Inflammatory macrophage (primary cell): ENCODE results near the gene ETV1.
A peak's percentile ranks its signal among the peaks of the same experiment; 100 is the strongest.
"Not testable (repeated sequence)": the region's sequence is repeated elsewhere in the genome, so short reads cannot be mapped to it uniquely, and the experiment has no call there.

ENCODE experiments used
- DNase-seq, 2 donors: peaks; one replicate each; pipeline ENCODE4 v3.0.0-alpha.2; 2020 to 2022

ETV1 gene

GRCh38 chr7:13920053-13920697 lies 69.3 kb downstream of the ETV1 start:
- DNase-seq = no peak

- DNase-seq = not testable (repeated sequence)
These were observed 71.1 kb downstream of the ETV1 start for GRCh38 chr7:13918333-13918732.

GRCh38 chr7:13917103-13917502 lies 72.4 kb downstream of the ETV1 start:
- not testable (repeated sequence) for DNase-seq

GRCh38 chr7:13915891-13916290 lies 73.6 kb downstream of the ETV1 start:
- DNase-seq = no peak

- DNase-seq = no peak
These were observed 76.7 kb downstream of the ETV1 start for GRCh38 chr7:13912715-13913278.

GRCh38 chr7:13911909-13912308 lies 77.6 kb downstream of the ETV1 start:
- DNase-seq = no peak

GRCh38 chr7:13910805-13911551 lies 78.5 kb downstream of the ETV1 start:
- DNase-seq = no peak

- DNase-seq = no peak
These were observed 80.6 kb downstream of the ETV1 start for GRCh38 chr7:13908667-13909397.

GRCh38 chr7:13907831-13908230 lies 81.6 kb downstream of the ETV1 start:
- no peak for DNase-seq

- DNase-seq = no peak
These were observed 84.8 kb downstream of the ETV1 start for GRCh38 chr7:13904689-13905088.

GRCh38 chr7:13904007-13904406 lies 85.5 kb downstream of the ETV1 start:
- DNase-seq = peak; percentile 3 to 46

GRCh38 chr7:13901577-13901976 lies 87.9 kb downstream of the ETV1 start:
- no peak for DNase-seq

- DNase-seq = no peak
These were observed 90.4 kb downstream of the ETV1 start for GRCh38 chr7:13898957-13899670.

GRCh38 chr7:13897819-13898218 lies 91.6 kb downstream of the ETV1 start:
- DNase-seq = peak; percentile 7 to 78

- no peak for DNase-seq
These were observed 94.5 kb downstream of the ETV1 start for GRCh38 chr7:13894954-13895353.

- DNase-seq = peak in 1 of 2 donors; percentile 65
These were observed 95.1 kb downstream of the ETV1 start for GRCh38 chr7:13894377-13894776.

- DNase-seq = no peak
These were observed 98.7 kb downstream of the ETV1 start for GRCh38 chr7:13890793-13891192.

- DNase-seq = no peak
These were observed 103.1 kb downstream of the ETV1 start for GRCh38 chr7:13886356-13886755.

- DNase-seq = no peak
These were observed 107.4 kb downstream of the ETV1 start for GRCh38 chr7:13882051-13882450.

- no peak for DNase-seq
These were observed 108.7 kb downstream of the ETV1 start for GRCh38 chr7:13880789-13881188.

GRCh38 chr7:13879994-13880686 lies 109.3 kb downstream of the ETV1 start:
- no peak for DNase-seq

GRCh38 chr7:13879143-13879542 lies 110.3 kb downstream of the ETV1 start:
- no peak for DNase-seq
